HK-2 (cell line): Measurements from ENCODE around the gene ZNF683.
A peak's percentile ranks its signal among the peaks of the same experiment; 100 is the strongest.
"Not testable (repeated sequence)": the region's sequence is repeated elsewhere in the genome, so short reads cannot be mapped to it uniquely, and the experiment has no call there.

Experiments used
- DNase-seq: peaks from one replicate; pipeline ENCODE4 v3.0.0-alpha.2; 2018; ENCODE audit not compliant: unreplicated experiment

ZNF683 gene

GRCh38 chr1:26337206-26337535 is 35.4 kb downstream of the ZNF683 start:
- DNase-seq, result no peak

GRCh38 chr1:26336477-26337205 is 35.9 kb downstream of the ZNF683 start:
- peak; percentile 79 for DNase-seq

- DNase-seq, result no peak
Observed at GRCh38 chr1:26335774-26336476, 36.6 kb downstream of the ZNF683 start.

- DNase-seq, result not testable (repeated sequence)
Observed at GRCh38 chr1:26333312-26333711, 39.2 kb downstream of the ZNF683 start.

- DNase-seq, result no peak
Observed at GRCh38 chr1:26330276-26330675, 42.3 kb downstream of the ZNF683 start.

GRCh38 chr1:26329380-26329779 is 43.2 kb downstream of the ZNF683 start:
- DNase-seq, result not testable (repeated sequence)

GRCh38 chr1:26328597-26328996 is 44.0 kb downstream of the ZNF683 start:
- no peak for DNase-seq

GRCh38 chr1:26327956-26328362 is 44.6 kb downstream of the ZNF683 start:
- DNase-seq, result no peak

- DNase-seq, result no peak
Observed at GRCh38 chr1:26324550-26324949, 48.0 kb downstream of the ZNF683 start.

- no peak for DNase-seq
Observed at GRCh38 chr1:26323382-26323781, 49.2 kb downstream of the ZNF683 start.

GRCh38 chr1:26322042-26322331 is 50.6 kb downstream of the ZNF683 start:
- DNase-seq, result no peak

GRCh38 chr1:26321315-26322041 is 51.1 kb downstream of the ZNF683 start:
- peak; percentile 88 for DNase-seq

- DNase-seq, result no peak
Observed at GRCh38 chr1:26320896-26321295, 51.7 kb downstream of the ZNF683 start.

GRCh38 chr1:26318338-26319064 is 54.0 kb downstream of the ZNF683 start:
- DNase-seq, result no peak

GRCh38 chr1:26317612-26318337 is 54.8 kb downstream of the ZNF683 start, which contains the start of gene CD52:
TSS of gene CD52 (plus strand) at chr1:26317958. CDS start at chr1:26318018, 60 bp downstream.
- no peak for DNase-seq

GRCh38 chr1:26317146-26317545 is 55.4 kb downstream of the ZNF683 start:
- no peak for DNase-seq

- no peak for DNase-seq
Observed at GRCh38 chr1:26315874-26316850, 56.4 kb downstream of the ZNF683 start.

- no peak for DNase-seq
Observed at GRCh38 chr1:26314501-26314900, 58.0 kb downstream of the ZNF683 start.
